SK-N-SH (cell line): Measurements from ENCODE around the gene SMIM44.

Source experiments
- POLR2AphosphoS5 ChIP-seq: IDR thresholded peaks from 2 replicates; pipeline ENCODE4 v1.6.1; 2012; ENCODE audit warnings: low read depth, low read length
- TF ChIP-seq, protein P1 (sequence below): fragments of 200-600 bp; sonication (generic); IDR thresholded peaks from 2 replicates; pipeline ENCODE4 v1.6.1; 2017; ENCODE audit warnings: antibody characterized with exemption, mild to moderate bottlenecking, moderate library complexity

DNA sequence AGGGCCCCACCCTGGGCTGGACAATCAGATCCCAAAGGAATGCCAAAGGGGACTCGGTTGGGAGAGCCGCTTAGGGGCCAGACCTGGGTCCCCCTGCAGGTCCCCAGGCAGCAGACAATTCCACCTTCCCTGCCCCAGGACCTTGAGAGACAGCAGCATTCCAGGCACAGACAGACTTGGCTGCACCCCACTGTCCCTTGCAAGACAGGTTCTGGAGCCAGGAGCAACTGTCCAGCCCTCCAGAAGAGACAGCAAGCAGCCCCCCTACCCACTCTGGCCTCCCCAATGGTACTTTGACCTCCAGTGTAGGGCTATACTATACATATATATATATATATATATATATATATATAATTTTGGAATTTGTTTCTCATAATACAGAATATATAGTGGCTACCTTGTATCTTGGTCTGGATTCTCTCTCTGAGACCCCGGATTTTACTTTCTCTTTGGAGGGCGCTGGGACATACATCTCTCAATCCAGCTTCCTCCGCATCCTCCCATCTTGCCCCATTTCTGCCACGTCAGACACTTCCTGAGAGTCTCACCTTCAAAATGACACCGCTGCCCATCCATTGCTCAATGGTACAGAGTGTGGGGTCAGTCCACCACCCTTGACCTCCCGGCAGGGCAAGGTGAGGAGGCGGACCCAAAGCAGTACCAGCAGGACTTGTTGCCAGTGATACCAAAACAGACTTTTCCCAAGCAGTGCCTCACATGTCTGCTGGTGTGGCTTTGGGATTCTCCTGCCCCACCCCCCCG lies 15.6 kb downstream of the SMIM44 start:
- TF ChIP-seq, protein P1, sequence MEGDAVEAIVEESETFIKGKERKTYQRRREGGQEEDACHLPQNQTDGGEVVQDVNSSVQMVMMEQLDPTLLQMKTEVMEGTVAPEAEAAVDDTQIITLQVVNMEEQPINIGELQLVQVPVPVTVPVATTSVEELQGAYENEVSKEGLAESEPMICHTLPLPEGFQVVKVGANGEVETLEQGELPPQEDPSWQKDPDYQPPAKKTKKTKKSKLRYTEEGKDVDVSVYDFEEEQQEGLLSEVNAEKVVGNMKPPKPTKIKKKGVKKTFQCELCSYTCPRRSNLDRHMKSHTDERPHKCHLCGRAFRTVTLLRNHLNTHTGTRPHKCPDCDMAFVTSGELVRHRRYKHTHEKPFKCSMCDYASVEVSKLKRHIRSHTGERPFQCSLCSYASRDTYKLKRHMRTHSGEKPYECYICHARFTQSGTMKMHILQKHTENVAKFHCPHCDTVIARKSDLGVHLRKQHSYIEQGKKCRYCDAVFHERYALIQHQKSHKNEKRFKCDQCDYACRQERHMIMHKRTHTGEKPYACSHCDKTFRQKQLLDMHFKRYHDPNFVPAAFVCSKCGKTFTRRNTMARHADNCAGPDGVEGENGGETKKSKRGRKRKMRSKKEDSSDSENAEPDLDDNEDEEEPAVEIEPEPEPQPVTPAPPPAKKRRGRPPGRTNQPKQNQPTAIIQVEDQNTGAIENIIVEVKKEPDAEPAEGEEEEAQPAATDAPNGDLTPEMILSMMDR = no peak
- no peak for TF ChIP-seq POLR2AphosphoS5
